Liver (tissue), 3 donors: ENCODE data around the gene C3orf18.

Experiments used
- FOXA1 ChIP-seq: IDR thresholded peaks from 2 replicates; pipeline ENCODE4 v1.6.1; 2016; ENCODE audit warnings: antibody characterized with exemption
- HNF4A ChIP-seq, 2 donors: conservative IDR thresholded peaks; 2 replicates each; pipeline ENCODE4 v1.6.1; 2016; ENCODE audit warnings: antibody characterized with exemption in 2 of 2, mild to moderate bottlenecking in 2 of 2
- HNF4G ChIP-seq: IDR thresholded peaks from 2 replicates; pipeline ENCODE4 v1.6.1; 2016; ENCODE audit warnings: antibody characterized with exemption
- JUND ChIP-seq, 2 donors: IDR thresholded peaks; 2 replicates each; pipeline ENCODE4 v1.6.1; 2016; ENCODE audit warnings: antibody characterized with exemption in 2 of 2
- RAD21 ChIP-seq, 2 donors: IDR thresholded peaks; 2 replicates each; pipeline ENCODE4 v1.6.1; 2016; ENCODE audit warnings: antibody characterized with exemption in 2 of 2, mild to moderate bottlenecking in 2 of 2
- SP1 ChIP-seq: IDR thresholded peaks from 2 replicates; pipeline ENCODE4 v1.6.1; 2018; ENCODE audit warnings: antibody characterized with exemption, mild to moderate bottlenecking
- TAF1 ChIP-seq: conservative IDR thresholded peaks from 2 replicates; pipeline ENCODE4 v1.6.1; 2016; ENCODE audit warnings: antibody characterized with exemption, mild to moderate bottlenecking
- TF ChIP-seq, protein P1 (sequence below): fragments of 150-350 bp; IDR thresholded peaks from 2 replicates; pipeline ENCODE4 v1.5.1; 2017; ENCODE audit warnings: improper control_type of control experiment, low read depth, low read length; ENCODE audit not compliant: missing input control
- TF ChIP-seq, protein P2 (sequence below): IDR thresholded peaks from 2 replicates; pipeline ENCODE4 v1.6.1; 2016; ENCODE audit warnings: antibody characterized with exemption, mild to moderate bottlenecking
- donor health status: healthy.
- donor health status: healthy.

DNA sequence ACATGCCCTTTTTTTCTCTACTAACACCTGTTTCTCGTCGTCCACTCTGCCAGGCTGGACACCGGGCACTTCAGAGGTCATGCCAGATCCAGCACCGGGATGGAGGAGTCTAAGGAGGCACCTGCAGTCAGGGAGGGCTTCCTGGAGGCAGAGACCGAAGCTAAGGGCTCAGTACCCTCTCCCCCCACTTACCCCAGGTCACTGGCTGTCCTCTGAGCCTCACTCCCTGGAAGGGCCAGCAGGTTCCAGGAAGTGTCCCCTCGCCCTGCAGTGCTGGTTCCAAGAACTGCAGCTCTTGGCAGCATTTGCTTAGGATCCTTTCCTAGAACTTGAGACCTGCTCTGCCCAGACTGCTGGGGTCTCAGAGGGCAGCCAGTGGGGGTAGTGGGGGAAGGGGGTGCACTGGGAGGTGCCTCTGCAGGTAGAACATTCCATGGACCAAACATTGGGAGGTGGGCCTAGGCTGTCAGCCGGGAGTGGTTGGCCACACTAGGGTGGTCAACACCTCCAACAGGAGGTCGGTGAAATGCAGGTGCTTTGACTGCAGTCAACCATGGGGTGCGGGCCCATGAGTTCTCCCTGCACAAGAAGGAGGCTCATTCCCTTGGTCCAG is 32.7 kb upstream of the C3orf18 start:
- TF ChIP-seq, protein P1, sequence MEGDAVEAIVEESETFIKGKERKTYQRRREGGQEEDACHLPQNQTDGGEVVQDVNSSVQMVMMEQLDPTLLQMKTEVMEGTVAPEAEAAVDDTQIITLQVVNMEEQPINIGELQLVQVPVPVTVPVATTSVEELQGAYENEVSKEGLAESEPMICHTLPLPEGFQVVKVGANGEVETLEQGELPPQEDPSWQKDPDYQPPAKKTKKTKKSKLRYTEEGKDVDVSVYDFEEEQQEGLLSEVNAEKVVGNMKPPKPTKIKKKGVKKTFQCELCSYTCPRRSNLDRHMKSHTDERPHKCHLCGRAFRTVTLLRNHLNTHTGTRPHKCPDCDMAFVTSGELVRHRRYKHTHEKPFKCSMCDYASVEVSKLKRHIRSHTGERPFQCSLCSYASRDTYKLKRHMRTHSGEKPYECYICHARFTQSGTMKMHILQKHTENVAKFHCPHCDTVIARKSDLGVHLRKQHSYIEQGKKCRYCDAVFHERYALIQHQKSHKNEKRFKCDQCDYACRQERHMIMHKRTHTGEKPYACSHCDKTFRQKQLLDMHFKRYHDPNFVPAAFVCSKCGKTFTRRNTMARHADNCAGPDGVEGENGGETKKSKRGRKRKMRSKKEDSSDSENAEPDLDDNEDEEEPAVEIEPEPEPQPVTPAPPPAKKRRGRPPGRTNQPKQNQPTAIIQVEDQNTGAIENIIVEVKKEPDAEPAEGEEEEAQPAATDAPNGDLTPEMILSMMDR = no peak
- TF ChIP-seq TAF1 = no peak
- TF ChIP-seq, protein P2, sequence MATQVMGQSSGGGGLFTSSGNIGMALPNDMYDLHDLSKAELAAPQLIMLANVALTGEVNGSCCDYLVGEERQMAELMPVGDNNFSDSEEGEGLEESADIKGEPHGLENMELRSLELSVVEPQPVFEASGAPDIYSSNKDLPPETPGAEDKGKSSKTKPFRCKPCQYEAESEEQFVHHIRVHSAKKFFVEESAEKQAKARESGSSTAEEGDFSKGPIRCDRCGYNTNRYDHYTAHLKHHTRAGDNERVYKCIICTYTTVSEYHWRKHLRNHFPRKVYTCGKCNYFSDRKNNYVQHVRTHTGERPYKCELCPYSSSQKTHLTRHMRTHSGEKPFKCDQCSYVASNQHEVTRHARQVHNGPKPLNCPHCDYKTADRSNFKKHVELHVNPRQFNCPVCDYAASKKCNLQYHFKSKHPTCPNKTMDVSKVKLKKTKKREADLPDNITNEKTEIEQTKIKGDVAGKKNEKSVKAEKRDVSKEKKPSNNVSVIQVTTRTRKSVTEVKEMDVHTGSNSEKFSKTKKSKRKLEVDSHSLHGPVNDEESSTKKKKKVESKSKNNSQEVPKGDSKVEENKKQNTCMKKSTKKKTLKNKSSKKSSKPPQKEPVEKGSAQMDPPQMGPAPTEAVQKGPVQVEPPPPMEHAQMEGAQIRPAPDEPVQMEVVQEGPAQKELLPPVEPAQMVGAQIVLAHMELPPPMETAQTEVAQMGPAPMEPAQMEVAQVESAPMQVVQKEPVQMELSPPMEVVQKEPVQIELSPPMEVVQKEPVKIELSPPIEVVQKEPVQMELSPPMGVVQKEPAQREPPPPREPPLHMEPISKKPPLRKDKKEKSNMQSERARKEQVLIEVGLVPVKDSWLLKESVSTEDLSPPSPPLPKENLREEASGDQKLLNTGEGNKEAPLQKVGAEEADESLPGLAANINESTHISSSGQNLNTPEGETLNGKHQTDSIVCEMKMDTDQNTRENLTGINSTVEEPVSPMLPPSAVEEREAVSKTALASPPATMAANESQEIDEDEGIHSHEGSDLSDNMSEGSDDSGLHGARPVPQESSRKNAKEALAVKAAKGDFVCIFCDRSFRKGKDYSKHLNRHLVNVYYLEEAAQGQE = no peak
- TF ChIP-seq RAD21 (IDR thresholded peaks at IDR 0.05) = no peak
- TF ChIP-seq JUND (IDR thresholded peaks at IDR 0.05) = no peak
- peak in 1 of 2 donors; percentile 38 for TF ChIP-seq HNF4A (conservative IDR thresholded peaks at IDR 0.05)
- TF ChIP-seq SP1 = peak; percentile 5
- no peak for TF ChIP-seq FOXA1
- TF ChIP-seq HNF4G = no peak
